Activated CD4-positive, alpha-beta T cell treated with anti-CD3 and anti-CD28 coated beads, Interleukin-2, amount 10 ng/mL, durations not matched to agents 7 days and 5 days (primary cell): ENCODE measurements around the gene DPYSL3. TPM values are rescaled to one million over a fixed set of nuclear protein-coding genes. Genes with fewer than 3 reads are reported as not detected.

Experiments used
- CTCF ChIA-PET: fragments of 350-600 bp; sonication (Branson Sonifier 250); formaldehyde crosslinking; loops from one replicate; lab custom pipeline; 2021; ENCODE audit warnings: antibody characterized with exemption; lab: Charles Lee
- POLR2A ChIA-PET: fragments of 350-600 bp; sonication (Branson Sonifier 250); formaldehyde crosslinking; loops from one replicate; lab custom pipeline; 2021; ENCODE audit warnings: antibody characterized with exemption; lab: Charles Lee
- DNase-seq: peaks from one replicate; pipeline ENCODE4 v3.0.0-alpha.2; 2020
- H3K27ac Mint-ChIP-seq: one replicate; pipeline ENCODE4 v1.8.0; 2021; ENCODE audit warnings: mild to moderate bottlenecking, moderate library complexity, mixed read lengths
- H3K27me3 Mint-ChIP-seq: one replicate; pipeline ENCODE4 v1.8.0; 2021; ENCODE audit warnings: mixed read lengths
- H3K36me3 Mint-ChIP-seq: one replicate; pipeline ENCODE4 v1.8.0; 2021; ENCODE audit warnings: low read depth, mixed read lengths
- H3K4me1 Mint-ChIP-seq: one replicate; pipeline ENCODE4 v1.8.0; 2021; ENCODE audit warnings: mixed read lengths
- H3K4me3 Mint-ChIP-seq: one replicate; pipeline ENCODE4 v1.8.0; 2021; ENCODE audit warnings: mild to moderate bottlenecking, moderate library complexity, mixed read lengths
- H3K9me3 Mint-ChIP-seq: one replicate; pipeline ENCODE4 v1.8.0; 2021; ENCODE audit warnings: mixed read lengths
- total RNA-seq, 2 experiments: library from RNA; stranded (reverse); gene quantifications; one replicate each; pipeline ENCODE4 v1.2.3, GENCODE V29; 2021

DPYSL3 gene
- total RNA-seq, 2 experiments from 2014 or later, result not detected

- Mint-ChIP-seq H3K27me3 (no peaks in the 10 kb centered on the region), H3K4me1 (no peaks in the 10 kb centered on the region), H3K27ac (no peak overlapping the region), H3K4me3 (no peak overlapping the region), H3K9me3 (no peaks in the 10 kb centered on the region), H3K36me3 (no peaks in the 10 kb centered on the region)
- CTCF ChIA-PET, result no interaction called here
- DNase-seq, result no peak
- POLR2A ChIA-PET, result no interaction called here
Measured at GRCh38 chr5:147437161-147437596, 72.7 kb downstream of the DPYSL3 start.

- Mint-ChIP-seq H3K27me3 (no peaks in the 10 kb centered on the region), H3K4me1 (no peaks in the 10 kb centered on the region), H3K36me3 (no peaks in the 10 kb centered on the region), H3K4me3 (no peak overlapping the region), H3K9me3 (no peaks in the 10 kb centered on the region), H3K27ac (no peak overlapping the region)
- CTCF ChIA-PET, result no interaction called here
- POLR2A ChIA-PET, result no interaction called here
- no peak for DNase-seq
Measured at GRCh38 chr5:147436596-147436995, 73.3 kb downstream of the DPYSL3 start.

DNA sequence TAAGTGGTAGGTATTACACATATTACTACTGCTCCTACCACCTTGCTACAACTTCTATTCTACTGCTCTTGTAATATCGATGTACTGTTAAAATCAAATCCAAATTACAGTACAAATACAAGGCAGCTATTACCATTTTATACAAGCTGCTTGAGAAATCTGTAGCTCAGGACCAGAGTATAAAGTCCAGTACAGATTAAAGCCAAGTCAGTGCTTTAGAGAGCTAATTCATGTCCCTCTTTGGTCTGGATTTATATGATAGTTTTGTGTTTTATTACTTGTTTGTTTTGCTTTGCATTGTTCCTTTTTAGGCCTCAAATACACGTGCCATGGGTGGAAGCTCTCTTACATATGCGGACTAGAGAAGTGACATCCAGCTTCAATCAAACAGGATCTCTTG lies 75.8 kb downstream of the DPYSL3 start:
- POLR2A ChIA-PET, result no interaction called here
- Mint-ChIP-seq H3K27ac (no peak overlapping the region), H3K4me1 (no peaks in the 10 kb centered on the region), H3K36me3 (no peaks in the 10 kb centered on the region), H3K4me3 (no peak overlapping the region), H3K9me3 (no peaks in the 10 kb centered on the region), H3K27me3 (no peaks in the 10 kb centered on the region)
- CTCF ChIA-PET, result interaction anchor here (1.1 kb wide), 1 partner anchor 27 kb away, joined by 3 read pairs; no protein-coding TSS in a partner anchor
- DNase-seq, result no peak

GRCh38 chr5:147432323-147432722 lies 77.5 kb downstream of the DPYSL3 start:
- ChIA-PET POLR2A (no interaction called here), CTCF (no interaction called here)
- no peaks in the 10 kb centered on the region for H3K27me3 Mint-ChIP-seq
- H3K4me1 Mint-ChIP-seq, result no peaks in the 10 kb centered on the region
- no peaks in the 10 kb centered on the region for H3K36me3 Mint-ChIP-seq
- no peaks in the 10 kb centered on the region for H3K9me3 Mint-ChIP-seq
- no peak for DNase-seq
- H3K27ac Mint-ChIP-seq, result no peak overlapping the region
- no peak overlapping the region for H3K4me3 Mint-ChIP-seq

GRCh38 chr5:147431586-147431985 lies 78.3 kb downstream of the DPYSL3 start:
- ChIA-PET CTCF (interaction anchor here (0.7 kb wide), 1 partner anchor 28 kb away, joined by 3 read pairs; no protein-coding TSS in a partner anchor), POLR2A (no interaction called here)
- Mint-ChIP-seq H3K9me3 (no peaks in the 10 kb centered on the region), H3K27ac (no peak overlapping the region), H3K4me3 (no peak overlapping the region), H3K27me3 (no peaks in the 10 kb centered on the region), H3K4me1 (no peaks in the 10 kb centered on the region), H3K36me3 (no peaks in the 10 kb centered on the region)
- no peak for DNase-seq

DNA sequence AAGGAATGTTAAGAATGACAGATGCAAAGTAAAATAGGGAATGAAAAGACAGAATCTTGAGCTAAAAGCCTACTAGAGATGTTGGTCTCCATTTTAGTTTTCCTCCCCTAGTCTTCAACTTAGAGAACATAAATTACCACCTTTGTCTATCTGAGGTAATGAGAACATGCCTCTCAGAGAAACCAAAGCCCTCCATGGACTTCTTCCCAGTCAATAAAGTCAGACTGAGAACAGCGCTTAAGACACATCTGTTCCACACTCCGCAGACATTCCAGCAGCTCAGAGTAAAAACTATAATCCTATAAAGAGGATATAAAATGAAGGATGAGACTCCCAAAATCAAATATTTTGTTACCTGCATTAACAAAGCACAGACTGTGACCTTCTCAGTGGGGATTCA lies 79.2 kb downstream of the DPYSL3 start:
- Mint-ChIP-seq H3K4me1 (no peaks in the 10 kb centered on the region), H3K4me3 (no peak overlapping the region), H3K27ac (no peak overlapping the region), H3K36me3 (no peaks in the 10 kb centered on the region), H3K9me3 (no peaks in the 10 kb centered on the region), H3K27me3 (no peaks in the 10 kb centered on the region)
- POLR2A ChIA-PET, result no interaction called here
- no peak for DNase-seq
- CTCF ChIA-PET, result no interaction called here

DNA sequence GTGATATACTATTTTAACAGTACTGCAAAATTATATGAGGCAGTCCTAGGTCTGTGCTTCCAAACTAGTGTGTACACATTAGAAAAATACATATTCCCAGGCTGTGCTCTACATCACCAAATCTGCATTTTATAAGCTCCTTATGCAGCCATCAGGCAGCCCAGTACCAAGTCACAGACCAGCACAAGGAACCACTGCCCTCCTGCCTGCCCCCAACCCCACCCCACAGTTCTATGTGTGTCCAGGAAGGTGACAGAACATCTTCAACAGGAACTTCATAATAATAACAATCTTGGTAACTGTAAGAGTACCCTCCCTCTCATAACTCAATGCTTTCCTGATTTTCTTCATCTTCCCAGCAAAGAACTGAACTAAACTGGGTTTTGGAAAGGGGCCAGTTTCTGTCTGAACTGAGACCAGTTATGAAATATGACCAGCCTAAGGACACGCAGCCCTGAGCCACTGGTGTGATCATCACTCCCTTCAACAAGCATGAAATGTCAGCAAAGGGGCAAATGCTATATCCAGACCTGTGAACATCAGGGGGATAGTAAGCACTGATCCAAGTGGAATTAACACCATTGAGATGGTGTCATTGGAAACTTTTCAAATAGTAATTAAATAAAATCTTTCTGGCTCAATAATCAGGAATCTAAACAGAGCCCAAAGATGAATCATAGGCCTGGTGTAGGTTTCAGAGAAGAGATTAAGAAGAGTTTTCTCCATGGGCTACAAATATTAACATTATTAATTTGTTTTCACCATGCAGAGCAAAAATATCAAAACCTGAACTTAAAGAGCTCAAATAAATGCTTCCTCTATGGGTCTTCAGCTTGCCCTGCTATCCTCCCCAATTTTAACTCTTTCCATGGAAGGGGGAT lies 82.1 kb downstream of the DPYSL3 start:
- no peaks in the 10 kb centered on the region for H3K9me3 Mint-ChIP-seq
- ChIA-PET POLR2A (no interaction called here), CTCF (interaction anchor here (1.1 to 1.4 kb wide), 2 partner anchors 15 to 28 kb away, joined by 3 to 4 read pairs; no protein-coding TSS in a partner anchor)
- no peak for DNase-seq
- no peaks in the 10 kb centered on the region for H3K36me3 Mint-ChIP-seq
- no peaks in the 10 kb centered on the region for H3K4me1 Mint-ChIP-seq
- no peak overlapping the region for H3K4me3 Mint-ChIP-seq
- no peak overlapping the region for H3K27ac Mint-ChIP-seq
- H3K27me3 Mint-ChIP-seq, result no peaks in the 10 kb centered on the region

DNA sequence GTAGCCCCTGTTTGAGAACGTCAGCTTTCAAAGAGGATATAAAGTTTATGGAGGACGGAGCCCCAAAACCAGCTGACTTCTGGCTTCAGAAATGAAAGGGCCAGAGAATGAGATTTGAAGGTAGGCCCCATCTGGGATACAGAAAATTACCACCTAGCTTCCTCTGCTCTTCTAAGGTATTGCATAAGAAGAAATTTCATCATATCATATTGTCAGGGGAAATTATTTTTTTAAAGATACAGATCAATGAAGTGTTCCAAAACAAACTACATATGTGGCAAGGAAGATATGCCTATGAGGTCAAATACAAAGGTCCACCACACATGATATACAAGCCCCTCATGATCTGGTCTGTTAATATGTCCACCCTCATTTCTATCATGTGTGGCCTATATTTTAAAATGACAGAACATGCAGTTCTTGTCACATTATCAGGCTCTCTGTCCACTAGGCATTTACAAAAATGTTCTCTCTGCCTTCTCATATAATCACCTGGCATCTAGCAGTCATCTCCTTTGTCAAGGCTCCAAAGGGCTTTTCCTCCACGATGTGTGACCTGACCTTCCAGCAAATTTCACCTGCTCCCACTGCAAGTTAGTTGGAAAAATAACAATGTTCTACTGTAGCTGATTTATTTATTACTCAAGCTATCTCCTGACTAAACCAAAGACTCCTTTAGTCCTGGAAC lies 83.1 kb downstream of the DPYSL3 start:
- Mint-ChIP-seq H3K27me3 (no peaks in the 10 kb centered on the region), H3K4me1 (no peaks in the 10 kb centered on the region), H3K36me3 (no peaks in the 10 kb centered on the region), H3K27ac (no peak overlapping the region), H3K9me3 (no peaks in the 10 kb centered on the region), H3K4me3 (no peak overlapping the region)
- POLR2A ChIA-PET, result no interaction called here
- CTCF ChIA-PET, result interaction anchor here (0.6 to 1.1 kb wide), 3 partner anchors 8 to 27 kb away, joined by 3 read pairs; no protein-coding TSS in a partner anchor
- DNase-seq, result no peak

GRCh38 chr5:147418613-147419012 lies 91.3 kb downstream of the DPYSL3 start:
- Mint-ChIP-seq H3K4me3 (no peak overlapping the region), H3K4me1 (no peaks in the 10 kb centered on the region), H3K36me3 (no peaks in the 10 kb centered on the region), H3K27me3 (no peaks in the 10 kb centered on the region), H3K9me3 (no peaks in the 10 kb centered on the region), H3K27ac (no peak overlapping the region)
- DNase-seq, result no peak
- POLR2A ChIA-PET, result no interaction called here
- CTCF ChIA-PET, result no interaction called here

- H3K27me3 Mint-ChIP-seq, result no peaks in the 10 kb centered on the region
- H3K36me3 Mint-ChIP-seq, result no peaks in the 10 kb centered on the region
- ChIA-PET POLR2A (no interaction called here), CTCF (no interaction called here)
- no peak for DNase-seq
- no peak overlapping the region for H3K4me3 Mint-ChIP-seq
- no peaks in the 10 kb centered on the region for H3K4me1 Mint-ChIP-seq
- H3K27ac Mint-ChIP-seq, result no peak overlapping the region
- no peaks in the 10 kb centered on the region for H3K9me3 Mint-ChIP-seq
Measured at GRCh38 chr5:147417135-147417813, 92.6 kb downstream of the DPYSL3 start.

- H3K9me3 Mint-ChIP-seq, result no peaks in the 10 kb centered on the region
- ChIA-PET CTCF (no interaction called here), POLR2A (no interaction called here)
- H3K4me3 Mint-ChIP-seq, result no peak overlapping the region
- no peaks in the 10 kb centered on the region for H3K4me1 Mint-ChIP-seq
- H3K27me3 Mint-ChIP-seq, result no peaks in the 10 kb centered on the region
- no peaks in the 10 kb centered on the region for H3K36me3 Mint-ChIP-seq
- DNase-seq, result no peak
- H3K27ac Mint-ChIP-seq, result no peak overlapping the region
Measured at GRCh38 chr5:147415651-147416050, 94.2 kb downstream of the DPYSL3 start.

DNA sequence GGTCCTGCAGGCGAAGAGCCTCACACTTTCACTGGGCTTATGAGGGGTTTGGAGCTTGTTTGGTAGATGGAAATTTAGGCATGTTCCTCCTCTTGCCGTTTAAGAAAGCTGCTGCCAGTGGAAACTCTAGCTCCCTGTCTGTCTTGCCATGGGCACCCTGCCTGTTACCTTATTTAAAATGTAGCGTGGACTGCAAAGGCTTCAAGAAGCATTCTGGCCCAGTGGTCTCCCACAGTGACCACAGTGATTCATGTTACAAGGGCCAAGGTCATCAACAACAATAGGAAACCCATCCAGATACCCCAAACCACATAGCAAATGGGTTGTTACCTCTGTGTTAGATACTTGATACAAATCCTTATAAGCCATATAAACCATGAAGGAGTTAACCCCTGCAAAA lies 96.6 kb downstream of the DPYSL3 start:
- Mint-ChIP-seq H3K36me3 (no peaks in the 10 kb centered on the region), H3K4me3 (no peak overlapping the region), H3K4me1 (no peaks in the 10 kb centered on the region), H3K27me3 (no peaks in the 10 kb centered on the region), H3K9me3 (no peaks in the 10 kb centered on the region), H3K27ac (no peak overlapping the region)
- ChIA-PET CTCF (no interaction called here), POLR2A (no interaction called here)
- DNase-seq, result no peak

- no peaks in the 10 kb centered on the region for H3K36me3 Mint-ChIP-seq
- ChIA-PET CTCF (no interaction called here), POLR2A (no interaction called here)
- no peak overlapping the region for H3K4me3 Mint-ChIP-seq
- H3K4me1 Mint-ChIP-seq, result no peaks in the 10 kb centered on the region
- H3K27ac Mint-ChIP-seq, result no peak overlapping the region
- no peak for DNase-seq
- H3K27me3 Mint-ChIP-seq, result no peaks in the 10 kb centered on the region
- H3K9me3 Mint-ChIP-seq, result no peaks in the 10 kb centered on the region
Measured at GRCh38 chr5:147412561-147412960, 97.3 kb downstream of the DPYSL3 start.
